Smooth muscle cell (in vitro differentiated cells): ENCODE measurements around the gene IKBIP. TPM values are rescaled to one million over a fixed set of nuclear protein-coding genes. Genes with fewer than 3 reads are reported as not detected.
"Not testable (repeated sequence)": the region's sequence is repeated elsewhere in the genome, so short reads cannot be mapped to it uniquely, and the experiment has no call there.

Source experiments
- DNase-seq: peaks from one replicate; lab custom pipeline; 2025; ENCODE audit not compliant: unreplicated experiment; lab: John Stamatoyannopoulos, UW
- H2AFZ ChIP-seq: fragments of 200-600 bp; sonication (generic); 2 replicates; pipeline ENCODE4 v1.6.0; 2016; ENCODE audit warnings: antibody characterized with exemption, low read depth, mild to moderate bottlenecking
- H3F3A ChIP-seq: fragments of 200-600 bp; sonication (generic); 2 replicates; pipeline ENCODE4 v1.6.0; 2017; ENCODE audit warnings: antibody characterized with exemption, low read depth
- H3K27ac ChIP-seq: fragments of 200-600 bp; sonication (generic); 2 replicates; pipeline ENCODE4 v1.5.1; 2016; ENCODE audit warnings: low read depth, mild to moderate bottlenecking
- H3K27me3 ChIP-seq: fragments of 200-600 bp; sonication (generic); 2 replicates; pipeline ENCODE4 v1.6.1; 2016; ENCODE audit warnings: low read depth, mild to moderate bottlenecking
- H3K36me3 ChIP-seq: fragments of 200-600 bp; sonication (generic); 2 replicates; pipeline ENCODE4 v1.5.1; 2016; ENCODE audit warnings: low read depth
- H3K4me1 ChIP-seq: fragments of 200-600 bp; sonication (generic); 2 replicates; pipeline ENCODE4 v1.5.1; 2016; ENCODE audit warnings: low read depth
- H3K4me2 ChIP-seq: fragments of 200-600 bp; sonication (generic); 2 replicates; pipeline ENCODE4 v1.6.0; 2016; ENCODE audit warnings: mild to moderate bottlenecking
- H3K4me3 ChIP-seq: fragments of 200-600 bp; sonication (generic); 2 replicates; pipeline ENCODE4 v1.5.1; 2016; ENCODE audit warnings: mild to moderate bottlenecking
- H3K79me2 ChIP-seq: fragments of 200-600 bp; sonication (generic); 2 replicates; pipeline ENCODE4 v1.6.0; 2016; ENCODE audit warnings: low read depth, mild to moderate bottlenecking
- H3K9ac ChIP-seq: fragments of 200-600 bp; sonication (generic); 2 replicates; pipeline ENCODE4 v1.6.0; 2016; ENCODE audit warnings: low read depth
- H3K9me3 ChIP-seq: fragments of 200-600 bp; sonication (generic); replicated peaks from 2 replicates; pipeline ENCODE4 v1.5.1; 2016; ENCODE audit warnings: low read depth
- H4K20me1 ChIP-seq: fragments of 200-600 bp; sonication (generic); 2 replicates; pipeline ENCODE4 v1.6.0; 2016; ENCODE audit warnings: low read depth
- WGBS: methylation state at CpG from one replicate; pipeline ENCODE4 v1.1.7; 2016; ENCODE audit warnings: low lambda C conversion rate; 5-methylcytosine and 5-hydroxymethylcytosine counted together
- polyA plus RNA-seq: library from polyadenylated mRNA; unstranded; fragments of >200 nt; fragmentation: Nextera tagmentation; extraction: Ambion mirVana; gene quantifications from 2 replicates; pipeline ENCODE4 v1.2.1, GENCODE V29; 2016
- total RNA-seq: library from RNA; depleted of rRNA; stranded (reverse); fragments of >200 nt; gene quantifications from 2 replicates; pipeline ENCODE4 v1.2.3, GENCODE V29; 2014
- TF ChIP-seq, protein P1 (sequence below): fragments of 200-600 bp; sonication (generic); IDR thresholded peaks from 2 replicates; pipeline ENCODE4 v1.5.1; 2017; ENCODE audit warnings: borderline replicate concordance, mild to moderate bottlenecking, antibody characterized with exemption; ENCODE audit not compliant: insufficient read depth, poor library complexity, severe bottlenecking

The IKBIP gene
- total and polyA plus RNA-seq, 2 experiments from 2014 or later: 80.9 to 97.9 TPM

DNA sequence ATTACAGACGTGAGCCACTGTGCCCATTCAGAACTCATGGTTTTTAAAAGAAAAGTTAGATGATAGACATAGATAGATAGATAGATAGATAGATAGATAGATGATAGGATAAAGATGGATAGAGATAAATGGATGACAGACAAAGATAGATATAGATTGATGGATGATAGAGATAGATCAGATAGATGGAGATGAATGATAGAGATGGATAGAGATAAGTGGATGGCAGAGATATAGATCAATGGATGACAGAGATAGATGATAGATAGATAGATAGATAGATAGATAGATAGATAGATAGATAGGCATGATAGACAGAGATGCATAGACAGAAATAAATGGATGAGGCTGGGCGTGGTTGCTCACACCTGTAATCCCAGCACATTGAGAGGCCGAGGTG is 64.8 kb downstream of the IKBIP start:
- WGBS: 96% methylated on average over 3 of the region's 3 CpGs
- Histone ChIP-seq H3K4me1 (no peaks in the 10 kb centered on the region), H2AFZ (no peak overlapping the region), H3F3A (no peaks in the 10 kb centered on the region), H3K27me3 (no peaks in the 10 kb centered on the region), H3K4me3 (no peak overlapping the region), H3K9me3 (no peaks in the 10 kb centered on the region), H3K4me2 (no peak overlapping the region), H4K20me1 (no peaks in the 10 kb centered on the region), H3K9ac (no peak overlapping the region), H3K36me3 (no peaks in the 10 kb centered on the region), H3K27ac (no peak overlapping the region), H3K79me2 (no peaks in the 10 kb centered on the region)
- no peak for DNase-seq
- TF ChIP-seq, protein P1, sequence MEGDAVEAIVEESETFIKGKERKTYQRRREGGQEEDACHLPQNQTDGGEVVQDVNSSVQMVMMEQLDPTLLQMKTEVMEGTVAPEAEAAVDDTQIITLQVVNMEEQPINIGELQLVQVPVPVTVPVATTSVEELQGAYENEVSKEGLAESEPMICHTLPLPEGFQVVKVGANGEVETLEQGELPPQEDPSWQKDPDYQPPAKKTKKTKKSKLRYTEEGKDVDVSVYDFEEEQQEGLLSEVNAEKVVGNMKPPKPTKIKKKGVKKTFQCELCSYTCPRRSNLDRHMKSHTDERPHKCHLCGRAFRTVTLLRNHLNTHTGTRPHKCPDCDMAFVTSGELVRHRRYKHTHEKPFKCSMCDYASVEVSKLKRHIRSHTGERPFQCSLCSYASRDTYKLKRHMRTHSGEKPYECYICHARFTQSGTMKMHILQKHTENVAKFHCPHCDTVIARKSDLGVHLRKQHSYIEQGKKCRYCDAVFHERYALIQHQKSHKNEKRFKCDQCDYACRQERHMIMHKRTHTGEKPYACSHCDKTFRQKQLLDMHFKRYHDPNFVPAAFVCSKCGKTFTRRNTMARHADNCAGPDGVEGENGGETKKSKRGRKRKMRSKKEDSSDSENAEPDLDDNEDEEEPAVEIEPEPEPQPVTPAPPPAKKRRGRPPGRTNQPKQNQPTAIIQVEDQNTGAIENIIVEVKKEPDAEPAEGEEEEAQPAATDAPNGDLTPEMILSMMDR: no peak

DNA sequence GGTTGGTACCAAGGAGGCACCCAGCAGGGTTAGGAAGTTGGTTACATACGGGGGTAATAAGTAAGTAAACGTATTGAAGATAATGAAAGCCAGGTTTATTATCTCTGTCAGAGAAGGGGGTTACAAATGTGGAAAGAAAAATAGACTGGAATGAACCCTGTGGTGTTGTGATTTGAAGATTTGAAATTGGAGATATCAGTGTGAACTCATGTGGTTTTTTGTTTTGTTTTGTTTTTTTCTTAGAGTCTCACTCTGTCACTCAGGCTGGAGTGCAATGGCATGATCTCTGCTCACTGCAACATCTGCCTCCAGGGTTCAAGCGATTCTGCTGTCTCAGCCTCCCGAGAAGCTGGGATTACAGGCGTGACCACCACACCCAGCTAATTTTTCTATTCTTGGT is 65.2 kb downstream of the IKBIP start:
- Histone ChIP-seq H2AFZ (no peak overlapping the region), H3K4me3 (no peak overlapping the region), H3K9me3 (no peaks in the 10 kb centered on the region), H3K9ac (no peak overlapping the region), H3F3A (no peaks in the 10 kb centered on the region), H3K4me1 (no peaks in the 10 kb centered on the region), H3K79me2 (no peaks in the 10 kb centered on the region), H4K20me1 (no peaks in the 10 kb centered on the region), H3K4me2 (no peak overlapping the region), H3K27me3 (no peaks in the 10 kb centered on the region), H3K36me3 (no peaks in the 10 kb centered on the region), H3K27ac (no peak overlapping the region)
- no peak for DNase-seq
- TF ChIP-seq, protein P1: no peak
- 85% methylated on average over 5 of the region's 5 CpGs for WGBS

DNA sequence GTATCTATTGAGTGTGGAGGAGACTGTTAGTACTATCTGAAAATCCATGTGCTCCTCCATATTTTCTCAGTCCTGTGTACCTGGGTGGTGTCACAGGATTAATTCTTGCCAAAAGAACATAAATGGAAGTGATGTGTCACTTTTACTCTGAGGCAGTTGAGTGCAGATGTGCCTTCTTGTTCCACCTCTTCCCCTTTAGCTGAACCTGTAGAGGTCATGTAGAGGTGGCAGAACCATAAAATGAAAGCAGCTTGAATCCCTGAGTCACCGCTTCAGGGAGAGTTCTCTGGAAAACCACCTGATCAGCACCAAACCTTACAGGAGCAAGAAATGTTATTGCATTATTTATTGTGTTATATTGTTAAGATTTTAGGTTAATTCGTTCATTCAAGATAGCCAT is 65.8 kb downstream of the IKBIP start:
- no peak overlapping the region for H3K27ac ChIP-seq

DNA sequence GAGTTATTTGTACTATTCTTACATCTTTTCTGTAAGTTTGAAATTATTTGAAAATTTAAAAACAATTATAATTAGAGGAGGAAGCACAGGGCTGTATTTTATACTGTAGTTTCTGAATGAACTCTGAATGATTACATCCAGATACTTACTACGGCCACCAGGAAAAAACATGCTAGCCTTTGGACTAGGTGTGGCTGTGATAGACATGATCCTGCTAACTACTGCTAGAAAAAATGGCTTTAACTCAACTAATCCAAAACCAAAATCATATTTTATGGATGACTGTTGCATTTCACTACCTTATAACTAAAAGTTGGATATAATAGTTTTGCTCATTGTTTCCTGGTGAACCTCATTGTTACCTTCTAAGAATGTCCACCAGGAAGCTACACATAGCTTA is 66.2 kb downstream of the IKBIP start:
- no peak overlapping the region for H3K4me2 ChIP-seq
- DNase-seq: no peak
- H3K36me3 ChIP-seq: no peaks in the 10 kb centered on the region
- no peaks in the 10 kb centered on the region for H3K4me1 ChIP-seq
- H3K9ac ChIP-seq: no peak overlapping the region
- H3K79me2 ChIP-seq: no peaks in the 10 kb centered on the region
- no peak overlapping the region for H3K27ac ChIP-seq
- no peaks in the 10 kb centered on the region for H4K20me1 ChIP-seq
- no peaks in the 10 kb centered on the region for H3F3A ChIP-seq
- H2AFZ ChIP-seq: no peak overlapping the region
- no peaks in the 10 kb centered on the region for H3K9me3 ChIP-seq
- H3K27me3 ChIP-seq: no peaks in the 10 kb centered on the region
- TF ChIP-seq, protein P1: no peak
- H3K4me3 ChIP-seq: no peak overlapping the region
- 89% methylated on average over 1 of the region's 1 CpG for WGBS

More for the DNA sequence above, 65.8 kb downstream of the IKBIP start:
- no peak for DNase-seq
- no peaks in the 10 kb centered on the region for H3K27me3 ChIP-seq
- 89% methylated on average over 2 of the region's 2 CpGs for WGBS
- H3K4me2 ChIP-seq: no peak overlapping the region
- no peaks in the 10 kb centered on the region for H3K36me3 ChIP-seq
- no peaks in the 10 kb centered on the region for H3K4me1 ChIP-seq
- no peaks in the 10 kb centered on the region for H3K79me2 ChIP-seq
- no peaks in the 10 kb centered on the region for H4K20me1 ChIP-seq
- H2AFZ ChIP-seq: no peak overlapping the region
- no peaks in the 10 kb centered on the region for H3F3A ChIP-seq
- H3K9me3 ChIP-seq: no peaks in the 10 kb centered on the region
- TF ChIP-seq, protein P1: no peak
- no peak overlapping the region for H3K4me3 ChIP-seq
- H3K9ac ChIP-seq: no peak overlapping the region

DNA sequence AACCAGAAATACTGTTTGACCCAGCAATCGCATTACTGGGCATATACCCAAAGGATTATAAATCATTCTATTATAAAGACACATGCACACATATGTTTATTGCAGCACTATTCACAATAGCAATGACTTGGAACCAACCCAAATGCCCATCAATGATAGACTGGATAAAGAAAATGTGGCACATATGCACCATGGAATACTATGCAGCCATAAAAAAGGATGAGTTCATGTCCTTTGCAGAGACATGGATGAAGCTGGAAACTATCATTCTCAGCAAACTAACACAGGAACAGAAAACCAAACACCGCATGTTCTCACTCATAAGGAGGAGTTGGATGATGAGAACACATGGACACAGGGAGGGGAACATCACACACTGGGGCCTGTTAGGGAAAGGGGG is 67.8 kb downstream of the IKBIP start:
- not testable (repeated sequence) for H3K9ac ChIP-seq, DNase-seq, H3K27me3 ChIP-seq, H3K9me3 ChIP-seq, H3K4me2 ChIP-seq, H3K27ac ChIP-seq, H4K20me1 ChIP-seq, H2AFZ ChIP-seq, H3K36me3 ChIP-seq, H3K79me2 ChIP-seq, H3K4me1 ChIP-seq, H3F3A ChIP-seq, H3K4me3 ChIP-seq
- 100% methylated on average over 2 of the region's 2 CpGs for WGBS
